VCaP (cell line): Measurements from ENCODE around the gene DEXI.

Experiments
- H3K27ac ChIP-seq: fragments of 450-650 bp; 2 replicates; pipeline ENCODE4 v1.5.1; 2017
- CTCF ChIP-seq: fragments of 450-650 bp; conservative IDR thresholded peaks from 2 replicates; pipeline ENCODE4 v1.5.1; 2017; ENCODE audit warnings: mild to moderate bottlenecking, moderate library complexity

Gene DEXI

DNA sequence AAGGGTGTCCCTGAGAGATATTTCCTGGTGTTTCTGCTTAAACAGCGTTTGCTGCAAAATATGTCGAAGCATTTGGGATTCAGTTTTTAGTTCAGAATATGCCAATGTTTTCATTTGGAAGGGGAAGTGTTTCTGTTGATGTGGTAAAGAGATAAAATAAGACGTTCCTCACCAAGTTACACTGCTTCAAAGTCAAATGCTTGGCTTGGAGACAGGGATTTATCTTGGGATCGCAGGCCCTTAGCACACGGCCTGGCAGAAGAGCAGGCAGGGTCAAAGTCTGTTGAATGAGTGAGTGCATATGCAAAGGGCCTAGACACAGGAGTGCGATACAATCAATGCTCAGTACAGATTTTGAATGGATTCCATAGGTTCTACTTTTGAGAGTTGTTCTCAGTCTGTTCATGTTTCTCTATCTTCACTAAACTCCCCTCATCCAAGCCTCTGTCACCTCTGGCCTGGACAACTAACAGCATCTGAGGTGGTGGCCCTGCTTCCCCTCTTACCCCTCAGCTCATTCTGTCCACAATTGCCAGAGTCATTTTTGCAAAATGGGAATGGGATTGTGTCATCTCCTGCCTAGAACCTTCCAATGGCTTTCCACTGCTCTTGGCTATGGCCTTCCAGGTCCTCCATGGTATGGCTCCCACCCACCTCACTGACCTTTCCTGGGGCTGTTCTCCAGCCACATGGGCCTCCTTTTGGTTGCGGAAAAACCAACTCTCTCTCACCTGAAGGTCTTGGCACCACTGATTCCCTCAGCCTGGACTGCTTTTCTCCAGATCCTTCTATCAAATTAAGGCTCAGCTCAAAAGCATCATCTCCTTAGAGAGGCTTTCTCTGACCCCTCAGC, 3.2 kb downstream of the DEXI start:
- H3K27ac ChIP-seq: no peak overlapping the region
- no peak for TF ChIP-seq CTCF

DNA sequence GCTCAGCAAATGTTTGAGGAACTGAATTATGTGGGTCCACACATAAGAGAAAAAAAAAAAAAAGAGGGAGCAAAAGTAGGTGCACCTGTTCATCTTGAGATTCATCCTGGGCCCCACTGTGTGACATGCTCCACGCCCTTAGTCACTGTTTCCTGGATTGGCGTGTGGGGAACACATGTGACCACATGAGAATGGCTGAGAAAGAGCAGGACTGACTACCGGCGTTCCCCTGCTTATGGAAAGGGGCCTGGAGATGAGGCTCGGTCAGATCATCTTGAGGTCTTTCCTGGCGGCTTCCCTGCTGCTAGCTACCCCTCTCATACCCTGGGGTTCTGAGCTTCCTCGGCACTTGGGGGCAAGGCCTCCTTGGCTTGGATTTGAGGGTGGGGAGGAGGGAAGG, 3.9 kb downstream of the DEXI start:
- no peak overlapping the region for H3K27ac ChIP-seq
- no peak for TF ChIP-seq CTCF

DNA sequence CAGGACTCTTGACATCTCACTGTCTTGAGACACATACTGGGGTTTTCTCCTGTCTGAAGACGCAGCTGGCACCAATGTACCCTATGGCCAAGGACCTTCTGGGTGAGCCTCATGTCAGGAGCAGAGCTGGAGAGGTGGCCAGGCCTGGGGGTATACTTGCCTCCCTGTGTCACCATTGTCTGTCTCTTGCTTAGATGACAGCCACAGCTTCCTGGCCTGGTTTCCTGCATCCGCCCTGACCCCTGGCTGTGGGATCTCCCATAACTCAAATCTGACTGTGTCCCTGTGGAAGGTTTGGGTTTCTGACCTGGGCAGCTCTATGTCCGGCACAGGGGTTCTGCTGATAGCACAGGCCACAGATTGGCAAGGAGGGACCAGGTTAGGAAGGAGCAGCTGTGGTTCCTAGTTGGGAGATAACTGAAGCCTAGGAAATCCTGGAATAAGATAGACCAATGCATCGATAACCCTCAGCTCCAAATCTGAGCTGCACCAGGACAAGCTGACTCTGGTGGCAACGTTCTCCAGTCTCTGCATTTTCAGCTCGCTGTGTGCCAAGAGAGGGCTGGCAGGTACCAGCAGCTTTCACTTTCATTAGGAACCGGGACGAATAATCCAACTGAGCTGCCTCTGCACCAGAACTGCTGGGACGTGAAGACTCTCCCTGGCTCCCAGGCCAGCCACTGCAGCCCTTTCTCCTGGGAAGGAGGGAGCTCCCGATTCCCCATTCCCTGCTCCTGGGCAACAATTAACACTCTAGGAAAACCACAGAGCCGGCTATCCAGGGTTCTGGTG, 5.0 kb downstream of the DEXI start:
- no peak for TF ChIP-seq CTCF
- H3K27ac ChIP-seq: no peak overlapping the region

DNA sequence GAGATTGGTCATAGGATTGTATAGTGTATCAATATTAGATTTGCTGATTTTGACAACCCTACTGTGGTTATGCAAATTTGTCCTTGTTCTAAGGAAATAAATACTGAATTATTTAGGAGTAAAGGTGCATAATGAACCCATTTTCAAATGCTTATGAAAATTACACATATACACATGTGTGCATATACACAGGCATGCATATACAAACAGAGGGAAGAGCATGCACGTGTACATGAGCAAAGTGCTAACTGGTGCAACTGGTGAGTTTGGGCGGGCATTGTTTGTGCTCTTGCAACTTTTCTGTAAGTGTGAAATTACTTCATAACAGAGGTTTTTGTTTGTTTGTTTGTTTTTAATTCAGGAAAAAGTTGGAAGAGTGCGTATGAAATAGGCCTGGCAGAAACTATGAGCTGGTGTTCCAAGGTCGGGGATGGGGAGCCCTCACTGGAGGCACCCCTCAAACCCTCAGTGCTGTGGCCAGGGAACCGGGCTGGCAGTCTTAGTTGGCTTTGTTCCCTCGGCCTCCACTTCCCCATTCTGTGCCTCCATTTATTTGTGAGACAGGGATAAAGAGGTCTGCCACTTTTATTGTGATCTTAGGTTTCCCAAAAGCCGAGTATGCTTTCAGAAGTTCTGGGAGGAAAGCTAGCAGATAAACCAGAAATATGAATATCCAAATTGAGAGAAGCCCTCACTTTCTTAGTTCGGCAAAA, 5.8 kb downstream of the DEXI start:
- H3K27ac ChIP-seq: no peak overlapping the region
- TF ChIP-seq CTCF: no peak

DNA sequence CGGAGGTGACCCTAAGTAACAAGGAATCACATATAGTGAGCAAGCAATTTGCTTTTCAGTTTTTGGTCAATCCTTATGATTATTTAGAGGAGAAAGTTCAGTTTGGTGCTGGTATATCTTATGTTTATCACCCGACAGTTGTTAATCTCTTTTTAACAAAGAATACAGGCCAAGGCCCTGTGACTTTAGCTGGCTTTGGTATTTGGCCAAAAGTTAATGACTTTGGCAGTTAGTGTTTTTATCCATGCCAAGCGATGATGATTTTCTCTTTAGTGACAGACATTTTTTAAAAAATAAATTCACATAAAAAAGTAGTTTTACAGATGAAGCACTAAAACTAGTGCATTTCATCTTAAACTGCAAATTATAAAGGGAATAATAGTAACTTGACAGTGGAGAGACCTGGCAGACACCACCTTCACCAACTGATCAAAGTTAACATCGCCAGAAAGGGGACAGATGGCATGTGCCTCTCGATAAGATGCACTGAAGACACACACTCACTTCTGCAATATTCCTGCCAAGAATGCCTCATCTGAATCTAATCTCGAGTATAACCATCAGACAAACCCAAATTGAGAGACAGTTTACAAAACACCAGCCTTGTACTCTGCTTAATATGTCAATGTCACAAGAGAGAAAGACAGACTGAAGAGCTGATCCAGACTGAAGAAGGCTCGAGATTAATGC, 6.9 kb downstream of the DEXI start:
- TF ChIP-seq CTCF: no peak
- no peak overlapping the region for H3K27ac ChIP-seq

GRCh38 chr16:10934325-10935107, 7.8 kb downstream of the DEXI start:
- H3K27ac ChIP-seq: no peak overlapping the region
- no peak for TF ChIP-seq CTCF
